ENCODE data around the gene PDZD7. TPM values are rescaled to one million over a fixed set of nuclear protein-coding genes. Genes with fewer than 3 reads are reported as not detected.

Gene PDZD7
- 1.6 TPM for total RNA-seq
- long read RNA-seq, partial matches to known transcripts: 0 of 2 reads
- long read RNA-seq, other reads (novel, unspliced or antisense): 0 of 2 reads

DNA sequence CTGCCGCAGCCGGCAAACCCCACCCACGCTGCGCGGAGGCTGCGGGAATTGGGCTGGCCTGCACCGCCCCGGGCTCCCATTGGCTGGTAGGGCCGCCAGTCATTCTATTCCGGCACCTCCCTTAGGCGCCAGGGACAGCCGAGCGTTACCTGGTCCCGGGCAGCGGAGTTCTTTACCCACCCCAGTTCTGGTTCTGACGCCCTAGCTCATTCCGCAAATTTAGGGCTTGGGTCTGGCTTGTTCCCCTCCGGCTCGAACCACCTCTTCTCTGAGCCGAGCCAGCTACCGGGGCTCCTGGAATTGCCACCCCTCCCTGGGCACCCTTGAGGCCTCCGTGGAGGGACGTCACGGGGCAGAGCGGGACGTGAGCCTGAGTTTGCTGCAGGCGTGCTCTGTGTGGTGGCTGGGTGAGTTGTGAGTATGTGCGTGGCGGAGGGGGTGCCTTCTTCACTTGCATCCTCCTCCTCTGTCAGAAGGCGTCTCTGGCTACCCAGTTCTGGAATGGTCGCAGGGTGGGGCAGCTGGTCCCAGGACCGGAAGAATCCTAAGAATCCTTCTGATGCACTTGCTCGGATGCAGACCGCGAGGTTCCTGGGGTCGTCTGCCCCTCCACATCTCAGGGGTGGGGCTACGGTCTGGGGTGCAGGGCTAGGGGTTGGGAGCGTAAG is at the start of gene PDZD7, which contains the start of gene SFXN3:
TSS of gene PDZD7 (minus strand) at position 2 of the 668 bp plus-strand sequence. CDS start 910 bp downstream, outside the sequence.
TSS of gene SFXN3 (plus strand) at position 107 of the 668 bp plus-strand sequence. CDS start 3,461 bp downstream, outside the sequence.
- ATAC-seq (peak; percentile 91), DNase-seq (peak; percentile 99)
- H3K9me3 ChIP-seq: no peaks in the 10 kb centered on the region
- intact Hi-C loops (cut with DNase I): loop anchor here (5.0 kb wide), 1 partner anchor 36 kb away; no protein-coding TSS in a partner anchor
- peaks cover 13% of the 10 kb centered on the region for H3K4me1 ChIP-seq
- peak within 1 kb of the TSS; percentile 94 for H3K27ac ChIP-seq
- TF ChIP-seq, protein P1, sequence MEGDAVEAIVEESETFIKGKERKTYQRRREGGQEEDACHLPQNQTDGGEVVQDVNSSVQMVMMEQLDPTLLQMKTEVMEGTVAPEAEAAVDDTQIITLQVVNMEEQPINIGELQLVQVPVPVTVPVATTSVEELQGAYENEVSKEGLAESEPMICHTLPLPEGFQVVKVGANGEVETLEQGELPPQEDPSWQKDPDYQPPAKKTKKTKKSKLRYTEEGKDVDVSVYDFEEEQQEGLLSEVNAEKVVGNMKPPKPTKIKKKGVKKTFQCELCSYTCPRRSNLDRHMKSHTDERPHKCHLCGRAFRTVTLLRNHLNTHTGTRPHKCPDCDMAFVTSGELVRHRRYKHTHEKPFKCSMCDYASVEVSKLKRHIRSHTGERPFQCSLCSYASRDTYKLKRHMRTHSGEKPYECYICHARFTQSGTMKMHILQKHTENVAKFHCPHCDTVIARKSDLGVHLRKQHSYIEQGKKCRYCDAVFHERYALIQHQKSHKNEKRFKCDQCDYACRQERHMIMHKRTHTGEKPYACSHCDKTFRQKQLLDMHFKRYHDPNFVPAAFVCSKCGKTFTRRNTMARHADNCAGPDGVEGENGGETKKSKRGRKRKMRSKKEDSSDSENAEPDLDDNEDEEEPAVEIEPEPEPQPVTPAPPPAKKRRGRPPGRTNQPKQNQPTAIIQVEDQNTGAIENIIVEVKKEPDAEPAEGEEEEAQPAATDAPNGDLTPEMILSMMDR (IDR thresholded peaks at IDR 0.05): no peak
- H3K4me3 ChIP-seq: peak within 1 kb of the TSS; percentile 89
- no peaks in the 10 kb centered on the region for H3K27me3 ChIP-seq
- H3K36me3 ChIP-seq: peaks cover 18% of the 10 kb centered on the region

GRCh38 chr10:101079874-101080273 is 48.9 kb upstream of the PDZD7 start:
- intact Hi-C loops (cut with DNase I): no loop called here
- ATAC-seq: no peak
- Histone ChIP-seq H3K27ac (no peak overlapping the region), H3K4me3 (no peak overlapping the region), H3K36me3 (no peaks in the 10 kb centered on the region), H3K9me3 (no peaks in the 10 kb centered on the region), H3K4me1 (no peaks in the 10 kb centered on the region), H3K27me3 (peaks cover 41% of the 10 kb centered on the region)
- TF ChIP-seq, protein P1 (IDR thresholded peaks at IDR 0.05): no peak
- DNase-seq: no peak

DNA sequence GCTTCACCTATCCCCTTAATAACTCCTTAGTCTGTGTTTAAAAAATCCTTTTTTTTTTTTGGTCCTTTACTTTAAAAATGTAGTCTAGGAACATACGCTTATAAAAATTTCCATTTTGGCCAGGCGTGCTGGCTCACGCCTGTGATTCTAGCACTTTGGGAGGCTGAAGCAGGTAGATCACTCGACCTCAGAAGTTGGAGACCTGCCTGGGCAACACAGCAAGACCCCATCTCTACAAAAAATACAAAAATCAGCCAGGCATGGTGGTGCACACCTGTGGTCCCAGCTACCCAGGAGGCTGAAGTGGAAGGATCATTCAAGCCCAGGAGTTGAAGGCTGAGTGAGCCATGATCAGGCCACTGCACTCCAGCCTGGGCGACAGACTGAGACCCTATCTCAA is 45.7 kb upstream of the PDZD7 start:
- TF ChIP-seq, protein P1 (IDR thresholded peaks at IDR 0.05): no peak
- no peak overlapping the region for H3K4me3 ChIP-seq
- no peaks in the 10 kb centered on the region for H3K36me3 ChIP-seq
- no peak overlapping the region for H3K27ac ChIP-seq
- DNase-seq: no peak
- intact Hi-C loops (cut with DNase I): no loop called here
- no peaks in the 10 kb centered on the region for H3K9me3 ChIP-seq
- ATAC-seq: no peak
- H3K27me3 ChIP-seq: peaks cover 35% of the 10 kb centered on the region
- peaks cover 7% of the 10 kb centered on the region for H3K4me1 ChIP-seq

DNA sequence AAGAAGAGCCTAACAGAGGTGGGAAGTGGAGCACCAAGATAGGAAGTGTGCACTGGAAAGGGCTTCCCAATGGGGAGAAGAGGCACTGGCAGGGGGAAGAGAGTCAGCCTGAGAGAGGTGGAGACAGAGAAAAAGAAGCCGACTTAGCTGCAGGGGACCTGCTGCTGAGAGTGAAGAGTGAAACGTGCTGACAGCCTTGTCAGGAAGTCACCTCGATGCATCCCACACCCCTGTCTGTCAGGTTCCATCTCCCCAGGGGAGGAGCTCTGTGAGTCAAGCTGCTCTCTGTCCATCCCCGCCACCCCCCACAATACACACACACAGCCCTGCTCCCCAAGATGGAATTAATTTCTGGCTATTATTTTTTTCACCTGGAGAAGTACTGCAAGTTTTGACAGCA is 44.8 kb upstream of the PDZD7 start:
- no peak overlapping the region for H3K4me3 ChIP-seq
- no peak for DNase-seq
- no peak overlapping the region for H3K27ac ChIP-seq
- no peak for ATAC-seq
- H3K27me3 ChIP-seq: peaks cover 35% of the 10 kb centered on the region
- TF ChIP-seq, protein P1 (IDR thresholded peaks at IDR 0.05): no peak
- intact Hi-C loops (cut with DNase I): no loop called here
- H3K4me1 ChIP-seq: peaks cover 7% of the 10 kb centered on the region
- H3K9me3 ChIP-seq: no peaks in the 10 kb centered on the region
- H3K36me3 ChIP-seq: no peaks in the 10 kb centered on the region

DNA sequence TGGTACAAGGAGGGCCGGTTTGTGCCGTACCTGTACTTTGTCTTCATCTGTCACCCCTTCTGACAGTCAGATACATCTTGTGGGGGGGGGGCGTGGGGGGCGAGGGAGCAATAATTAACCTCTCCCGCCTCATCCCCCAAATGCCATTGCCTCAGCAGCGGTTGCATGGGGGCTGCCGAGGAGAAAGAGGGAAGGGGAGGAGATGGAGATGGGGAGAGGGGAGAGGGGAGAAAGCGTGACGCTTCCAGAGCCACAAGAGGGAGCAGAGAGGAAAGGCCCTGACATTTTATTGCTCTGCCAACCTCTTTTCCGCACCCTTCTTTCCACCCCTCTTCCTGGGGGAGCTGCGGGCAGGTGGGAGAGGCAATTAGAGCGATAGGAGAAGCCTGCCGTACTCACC is 42.7 kb upstream of the PDZD7 start:
- Histone ChIP-seq H3K4me1 (peaks cover 7% of the 10 kb centered on the region), H3K27ac (no peak overlapping the region), H3K36me3 (no peaks in the 10 kb centered on the region), H3K9me3 (no peaks in the 10 kb centered on the region), H3K27me3 (peaks cover 35% of the 10 kb centered on the region), H3K4me3 (no peak overlapping the region)
- DNase-seq (no peak), ATAC-seq (no peak)
- TF ChIP-seq, protein P1 (IDR thresholded peaks at IDR 0.05): no peak
- intact Hi-C loops (cut with DNase I): no loop called here
